Endodermal cell (in vitro differentiated cells): ENCODE results near the gene GNAO1. TPM values are rescaled to one million over a fixed set of nuclear protein-coding genes. Genes with fewer than 3 reads are reported as not detected.

Experiments
- DNase-seq: peaks from one replicate; pipeline ENCODE4 v3.0.0-alpha.2; 2017
- H3K27ac ChIP-seq: 2 replicates; pipeline ENCODE4 v1.5.1; 2013; ENCODE audit warnings: mild to moderate bottlenecking, low read depth, low read length, moderate library complexity
- H3K27me3 ChIP-seq: 2 replicates; pipeline ENCODE4 v1.6.1; 2013; ENCODE audit warnings: mild to moderate bottlenecking, low read length, moderate library complexity; ENCODE audit not compliant: insufficient read depth, control insufficient read depth, poor library complexity, severe bottlenecking
- H3K36me3 ChIP-seq: 2 replicates; pipeline ENCODE4 v1.7.0; 2013; ENCODE audit warnings: mild to moderate bottlenecking, low read length, moderate library complexity; ENCODE audit not compliant: control insufficient read depth, insufficient read depth
- H3K4me1 ChIP-seq: one replicate; pipeline ENCODE4 v1.7.0; 2013; ENCODE audit warnings: low read length; ENCODE audit not compliant: control insufficient read depth, insufficient read depth
- H3K4me3 ChIP-seq: 2 replicates; pipeline ENCODE4 v1.5.1; 2013; ENCODE audit warnings: mild to moderate bottlenecking, low read length, moderate library complexity
- H3K9ac ChIP-seq: 2 replicates; pipeline ENCODE4 v1.6.1; 2013; ENCODE audit warnings: mild to moderate bottlenecking, low read length, moderate library complexity; ENCODE audit not compliant: poor library complexity, severe bottlenecking; ENCODE audit errors: extremely low read depth
- H3K9me3 ChIP-seq: 2 replicates; pipeline ENCODE4 v1.6.1; 2013; ENCODE audit warnings: mild to moderate bottlenecking, low read length, moderate library complexity; ENCODE audit not compliant: control insufficient read depth
- H3K27ac Mint-ChIP-seq: 2 replicates; pipeline ENCODE4 v1.8.0; 2020; ENCODE audit warnings: mixed read lengths
- H3K27me3 Mint-ChIP-seq: 2 replicates; pipeline ENCODE4 v1.8.0; 2021; ENCODE audit warnings: mild to moderate bottlenecking, mixed read lengths; ENCODE audit not compliant: insufficient read depth
- H3K36me3 Mint-ChIP-seq: 2 replicates; pipeline ENCODE4 v1.8.0; 2020; ENCODE audit warnings: low read depth, mixed read lengths
- H3K4me1 Mint-ChIP-seq: 2 replicates; pipeline ENCODE4 v1.8.0; 2020; ENCODE audit warnings: mixed read lengths
- H3K4me3 Mint-ChIP-seq: 2 replicates; pipeline ENCODE4 v1.8.0; 2020; ENCODE audit warnings: mild to moderate bottlenecking, moderate library complexity, mixed read lengths
- H3K9me3 Mint-ChIP-seq: 2 replicates; pipeline ENCODE4 v1.8.0; 2020; ENCODE audit warnings: mild to moderate bottlenecking, mixed read lengths
- WGBS, 2 experiments: methylation state at CpG; one replicate each; pipeline versions ENCODE4 v1.1.5 to v1.1.7; 2013; ENCODE audit warnings: missing lambda C conversion rate in 2 of 2, mixed read lengths in 1 of 2; ENCODE audit not compliant: insufficient coverage in 1 of 2, insufficient read length in 1 of 2; 5-methylcytosine and 5-hydroxymethylcytosine counted together
- total RNA-seq, 2 donors: library from RNA; stranded (reverse); fragmentation: NEBNext Ultra II Directional in 1 of 2; extraction: Animal tissue kit (Norgen Biotek cat#: 25700) in 1 of 2; gene quantifications; 2 replicates in 1 of 2; 3 replicates in 1 of 2; pipeline ENCODE4 v1.2.1, GENCODE V29; 2021
- TF ChIP-seq, protein P1 (sequence below): fragments of 200-600 bp; sonication (generic); conservative IDR thresholded peaks from 2 replicates; pipeline ENCODE4 v1.5.0; 2021; ENCODE audit warnings: antibody characterized with exemption, mild to moderate bottlenecking

GNAO1 gene
- total RNA-seq, 2 donors from 2014 or later, result 2.7 to 7.1 TPM

DNA sequence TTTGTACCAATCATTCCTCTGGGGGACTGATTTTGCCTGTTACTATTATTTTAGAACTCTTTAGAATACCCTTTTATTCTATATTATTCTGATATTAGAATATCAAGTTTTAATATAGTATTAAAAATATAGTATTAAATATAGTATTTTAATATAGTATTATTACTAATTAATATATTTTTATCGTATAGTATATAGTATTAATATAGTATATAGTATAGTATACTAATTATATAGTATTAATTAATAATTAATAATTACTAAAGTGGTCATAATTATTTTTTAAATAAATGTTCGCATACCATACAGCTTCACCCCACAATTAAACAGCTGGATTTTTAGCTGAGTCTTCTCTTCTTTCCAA lies 73.3 kb downstream of the GNAO1 start:
- Mint-ChIP-seq H3K27ac (no peak overlapping the region), H3K9me3 (no peaks in the 10 kb centered on the region), H3K4me3 (no peak overlapping the region), H3K36me3 (no peaks in the 10 kb centered on the region), H3K4me1 (peaks cover 7% of the 10 kb centered on the region), H3K27me3 (no peaks in the 10 kb centered on the region)
- no peaks in the 10 kb centered on the region for H3K36me3 ChIP-seq
- H3K4me1 ChIP-seq, result peaks cover 3% of the 10 kb centered on the region
- H3K9ac ChIP-seq, result no peak overlapping the region
- no peaks in the 10 kb centered on the region for H3K27me3 ChIP-seq
- 100% methylated on average over 1 of the region's 2 CpGs; no CpG with 5 or more reads in 1 of the 2 experiments for WGBS, 2 experiments
- H3K27ac ChIP-seq, result no peak overlapping the region
- H3K4me3 ChIP-seq, result no peak overlapping the region
- TF ChIP-seq, protein P1, sequence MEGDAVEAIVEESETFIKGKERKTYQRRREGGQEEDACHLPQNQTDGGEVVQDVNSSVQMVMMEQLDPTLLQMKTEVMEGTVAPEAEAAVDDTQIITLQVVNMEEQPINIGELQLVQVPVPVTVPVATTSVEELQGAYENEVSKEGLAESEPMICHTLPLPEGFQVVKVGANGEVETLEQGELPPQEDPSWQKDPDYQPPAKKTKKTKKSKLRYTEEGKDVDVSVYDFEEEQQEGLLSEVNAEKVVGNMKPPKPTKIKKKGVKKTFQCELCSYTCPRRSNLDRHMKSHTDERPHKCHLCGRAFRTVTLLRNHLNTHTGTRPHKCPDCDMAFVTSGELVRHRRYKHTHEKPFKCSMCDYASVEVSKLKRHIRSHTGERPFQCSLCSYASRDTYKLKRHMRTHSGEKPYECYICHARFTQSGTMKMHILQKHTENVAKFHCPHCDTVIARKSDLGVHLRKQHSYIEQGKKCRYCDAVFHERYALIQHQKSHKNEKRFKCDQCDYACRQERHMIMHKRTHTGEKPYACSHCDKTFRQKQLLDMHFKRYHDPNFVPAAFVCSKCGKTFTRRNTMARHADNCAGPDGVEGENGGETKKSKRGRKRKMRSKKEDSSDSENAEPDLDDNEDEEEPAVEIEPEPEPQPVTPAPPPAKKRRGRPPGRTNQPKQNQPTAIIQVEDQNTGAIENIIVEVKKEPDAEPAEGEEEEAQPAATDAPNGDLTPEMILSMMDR, result no peak
- H3K9me3 ChIP-seq, result no peaks in the 10 kb centered on the region
- DNase-seq, result no peak

GRCh38 chr16:56265184-56265583 lies 73.9 kb downstream of the GNAO1 start:
- Histone ChIP-seq H3K36me3 (no peaks in the 10 kb centered on the region), H3K27ac (no peak overlapping the region), H3K27me3 (no peaks in the 10 kb centered on the region), H3K9me3 (no peaks in the 10 kb centered on the region), H3K4me3 (no peak overlapping the region), H3K9ac (no peak overlapping the region), H3K4me1 (peaks cover 5% of the 10 kb centered on the region)
- H3K36me3 Mint-ChIP-seq, result no peaks in the 10 kb centered on the region
- WGBS, 2 experiments, result 94% methylated on average over 4 of the region's 4 CpGs; no CpG with 5 or more reads in 1 of the 2 experiments
- H3K4me3 Mint-ChIP-seq, result no peak overlapping the region
- H3K4me1 Mint-ChIP-seq, result peaks cover 11% of the 10 kb centered on the region
- no peak for DNase-seq
- no peaks in the 10 kb centered on the region for H3K9me3 Mint-ChIP-seq
- H3K27me3 Mint-ChIP-seq, result no peaks in the 10 kb centered on the region
- TF ChIP-seq, protein P1, result no peak
- H3K27ac Mint-ChIP-seq, result no peak overlapping the region

- Histone ChIP-seq H3K27me3 (no peaks in the 10 kb centered on the region), H3K9me3 (no peaks in the 10 kb centered on the region), H3K4me3 (no peak overlapping the region), H3K36me3 (no peaks in the 10 kb centered on the region), H3K4me1 (peaks cover 5% of the 10 kb centered on the region), H3K27ac (no peak overlapping the region), H3K9ac (no peak overlapping the region)
- Mint-ChIP-seq H3K36me3 (no peaks in the 10 kb centered on the region), H3K4me3 (no peak overlapping the region), H3K27ac (no peak overlapping the region), H3K27me3 (no peaks in the 10 kb centered on the region), H3K9me3 (no peaks in the 10 kb centered on the region), H3K4me1 (peaks cover 11% of the 10 kb centered on the region)
- TF ChIP-seq, protein P1, result no peak
- 93 to 100% methylated on average over 1 to 3 of the region's 3 CpGs for WGBS, 2 experiments
- DNase-seq, result no peak
Measured at GRCh38 chr16:56265746-56266145, 74.5 kb downstream of the GNAO1 start.
